ENCODE measurements around the gene TUFT1. TPM values are rescaled to one million over a fixed set of nuclear protein-coding genes. Genes with fewer than 3 reads are reported as not detected.

TUFT1 gene
- total and polyA plus RNA-seq, 11 donors: 2.1 to 13.6 (median 4.3) TPM

- DNase-seq: no peak
- no peak overlapping the region for H3K4me3 ChIP-seq
- peaks cover 0 to 21% (median 9%) of the 10 kb centered on the region in 12 donors for H3K4me1 ChIP-seq
- no peak for TF ChIP-seq POLR2A (IDR thresholded peaks at IDR 0.05)
- TF ChIP-seq CTCF (IDR thresholded peaks at IDR 0.05): no peak
- no peak for ATAC-seq
- WGBS, 4 donors: 82 to 90% (median 88%) methylated on average over 9 of the region's 9 CpGs
- H3K27me3 ChIP-seq: no peaks in the 10 kb centered on the region
- intact Hi-C loops (cut with DNase I): loop anchor here in 6 of 10 donors (5.0 to 10.0 kb wide), 4 partner anchors 92 to 298 kb away; partner anchors contain the start of genes C2CD4D (in 4 of the 6) and RORC (in 4 of the 6)
- no peaks in the 10 kb centered on the region for H3K9me3 ChIP-seq
- no peak overlapping the region for H3K27ac ChIP-seq
- no peaks in the 10 kb centered on the region for H3K36me3 ChIP-seq
Measured at GRCh38 chr1:151537112-151537511, 3.0 kb upstream of the TUFT1 start.

- TF ChIP-seq CTCF (IDR thresholded peaks at IDR 0.05) (no peak), POLR2A (IDR thresholded peaks at IDR 0.05) (no peak)
- H3K4me3 ChIP-seq: peak overlapping the region; percentile 38 to 82 (median 76)
- H3K9me3 ChIP-seq: no peaks in the 10 kb centered on the region
- peaks cover 0 to 21% (median 12%) of the 10 kb centered on the region in 12 donors for H3K4me1 ChIP-seq
- intact Hi-C loops (cut with DNase I): loop anchor here in 8 of 10 donors (5.0 to 10.0 kb wide), 5 partner anchors 82 to 295 kb away; partner anchors contain the start of genes C2CD4D (in 4 of the 8), RORC (in 4 of the 8) and POGZ (in 1 of the 8)
- no peaks in the 10 kb centered on the region for H3K36me3 ChIP-seq
- 25 to 32% (median 27%) methylated on average over 7 of the region's 7 CpGs for WGBS, 4 donors
- peak overlapping the region in 10 of 12 donors; percentile 14 to 86 (median 58) for H3K27ac ChIP-seq
- DNase-seq (peak; percentile 68 to 84 (median 78)), ATAC-seq (peak; percentile 64 to 83 (median 78))
- no peaks in the 10 kb centered on the region for H3K27me3 ChIP-seq
Measured at GRCh38 chr1:151539321-151540020, 638 bp upstream of the TUFT1 start.

GRCh38 chr1:151540982-151541377, 871 bp downstream of the TUFT1 start:
- peak overlapping the region in 7 of 12 donors; percentile 28 to 86 (median 66) for H3K27ac ChIP-seq
- H3K36me3 ChIP-seq: no peaks in the 10 kb centered on the region
- H3K9me3 ChIP-seq: no peaks in the 10 kb centered on the region
- ATAC-seq: peak in 2 of 4 donors; percentile 5 to 9
- intact Hi-C loops (cut with DNase I): loop anchor here in 2 of 10 donors (5.0 to 10.0 kb wide), 2 partner anchors 84 to 96 kb away; partner anchors contain the start of gene POGZ (in 1 of the 2)
- peak overlapping the region in 11 of 12 donors; percentile 60 to 82 (median 77) for H3K4me3 ChIP-seq
- 23 to 35% (median 29%) methylated on average over 13 of the region's 13 CpGs for WGBS, 4 donors
- no peak for TF ChIP-seq POLR2A (IDR thresholded peaks at IDR 0.05)
- TF ChIP-seq CTCF (IDR thresholded peaks at IDR 0.05): no peak
- H3K27me3 ChIP-seq: no peaks in the 10 kb centered on the region
- no peak for DNase-seq
- peaks cover 0 to 21% (median 12%) of the 10 kb centered on the region in 12 donors for H3K4me1 ChIP-seq

GRCh38 chr1:151541752-151542151, 1.6 kb downstream of the TUFT1 start:
- intact Hi-C loops (cut with DNase I): loop anchor here in 2 of 10 donors (5.0 to 10.0 kb wide), 2 partner anchors 84 to 97 kb away; partner anchors contain the start of gene POGZ (in 1 of the 2)
- H3K36me3 ChIP-seq: no peaks in the 10 kb centered on the region
- no peaks in the 10 kb centered on the region for H3K27me3 ChIP-seq
- H3K4me1 ChIP-seq: peaks cover 0 to 21% (median 12%) of the 10 kb centered on the region in 12 donors
- peak overlapping the region in 1 of 12 donors; percentile 86 for H3K27ac ChIP-seq
- DNase-seq (no peak), ATAC-seq (no peak)
- WGBS, 4 donors: 90 to 96% (median 95%) methylated on average over 5 of the region's 5 CpGs
- H3K9me3 ChIP-seq: no peaks in the 10 kb centered on the region
- TF ChIP-seq CTCF (IDR thresholded peaks at IDR 0.05) (no peak), POLR2A (IDR thresholded peaks at IDR 0.05) (no peak)
- peak overlapping the region in 1 of 12 donors; percentile 75 for H3K4me3 ChIP-seq

Data from heart left ventricle (tissue), 16 donors.